Adipose tissue (tissue), 3 donors: ENCODE data around the gene WTAP. TPM values are rescaled to one million over a fixed set of nuclear protein-coding genes. Genes with fewer than 3 reads are reported as not detected.
"Not testable (repeated sequence)": the region's sequence is repeated elsewhere in the genome, so short reads cannot be mapped to it uniquely, and the experiment has no call there.

Source experiments
- H3K27ac ChIP-seq: one replicate; pipeline ENCODE4 v1.5.1; 2013; ENCODE audit warnings: low read depth, low read length
- WGBS, 3 donors: extraction: QIAGEN DNeasy Blood & Tissue Kit; methylation state at CpG; one replicate each; pipeline ENCODE4 v1.1.7; 2013; 5-methylcytosine and 5-hydroxymethylcytosine counted together
- polyA plus RNA-seq, 3 donors: library from polyadenylated mRNA; stranded (reverse); fragments of 200-250 nt; gene quantifications; one replicate each; pipeline ENCODE4 v1.2.3, GENCODE V29; 2013
- donor health status: healthy with polysubstance abuse.
- donor health status: Bipolar disorder and iron deficiency.
- donor health status: healthy.

The WTAP gene
- polyA plus RNA-seq, 3 donors = 36.9 to 99.5 (median 96.0) TPM

DNA sequence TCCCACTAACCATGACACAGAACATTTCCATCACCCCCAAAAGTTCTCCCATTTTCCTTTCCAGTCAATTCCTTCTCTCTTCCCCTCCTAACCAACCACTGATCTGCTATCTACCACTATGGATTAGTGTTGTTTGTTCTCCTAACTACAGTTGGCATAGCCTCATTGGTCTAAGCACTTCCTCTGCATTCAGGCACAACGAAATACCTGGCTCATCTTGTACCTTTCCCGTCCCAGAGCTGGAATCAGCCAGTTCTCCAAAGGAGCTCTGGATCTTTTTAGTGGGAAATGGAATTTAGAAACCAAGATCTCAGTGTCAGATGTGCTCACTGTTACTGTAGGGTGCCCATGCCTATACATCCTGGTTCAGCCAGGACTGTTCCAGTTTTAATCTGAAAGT is 4.0 kb upstream of the WTAP start:
- no peak overlapping the region for H3K27ac ChIP-seq
- WGBS, 3 donors = 87 to 98% (median 95%) methylated on average over 2 of the region's 2 CpGs

DNA sequence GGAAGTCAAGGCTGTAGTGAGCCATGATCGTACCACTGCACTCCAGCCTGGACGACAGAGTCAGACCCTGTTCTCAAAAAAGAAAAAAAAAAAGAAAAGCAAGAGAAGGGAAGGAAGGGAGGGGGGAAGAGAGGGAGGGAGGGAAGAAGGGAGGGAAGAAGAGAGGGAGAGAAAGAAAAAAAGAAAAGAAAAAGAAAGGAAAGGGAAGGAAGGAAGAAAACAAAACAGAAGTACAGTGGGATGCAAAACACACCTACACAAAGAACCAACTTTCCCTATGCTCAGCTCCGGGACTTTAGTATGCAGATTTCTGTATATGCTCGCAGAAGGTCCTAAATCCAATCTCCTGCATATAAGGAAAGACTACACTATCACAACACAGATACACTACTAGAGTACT is 2.5 kb upstream of the WTAP start:
- no peak overlapping the region for H3K27ac ChIP-seq
- 92 to 94% (median 93%) methylated on average over 4 of the region's 4 CpGs for WGBS, 3 donors

DNA sequence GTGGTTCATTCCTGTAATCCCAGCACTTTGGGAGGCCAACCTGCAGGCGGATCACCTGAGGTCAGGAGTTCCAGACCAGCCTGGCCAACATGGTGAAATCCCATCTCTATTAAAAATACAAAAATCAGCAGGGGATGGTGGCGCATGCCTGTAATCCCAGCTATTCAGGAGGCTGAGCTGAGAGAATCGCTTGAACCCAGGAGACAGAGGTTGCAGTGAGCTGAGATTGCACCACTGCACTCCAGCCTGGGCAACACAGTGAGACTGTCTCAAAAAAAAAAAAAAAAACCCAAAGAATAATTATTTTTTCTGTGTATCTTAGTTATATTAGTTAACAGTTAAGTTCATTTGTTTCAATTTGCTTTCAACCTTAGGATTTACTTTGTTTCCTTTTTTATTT is 2.1 kb upstream of the WTAP start:
- 93 to 97% (median 95%) methylated on average over 3 of the region's 3 CpGs for WGBS, 3 donors
- H3K27ac ChIP-seq = not testable (repeated sequence)

DNA sequence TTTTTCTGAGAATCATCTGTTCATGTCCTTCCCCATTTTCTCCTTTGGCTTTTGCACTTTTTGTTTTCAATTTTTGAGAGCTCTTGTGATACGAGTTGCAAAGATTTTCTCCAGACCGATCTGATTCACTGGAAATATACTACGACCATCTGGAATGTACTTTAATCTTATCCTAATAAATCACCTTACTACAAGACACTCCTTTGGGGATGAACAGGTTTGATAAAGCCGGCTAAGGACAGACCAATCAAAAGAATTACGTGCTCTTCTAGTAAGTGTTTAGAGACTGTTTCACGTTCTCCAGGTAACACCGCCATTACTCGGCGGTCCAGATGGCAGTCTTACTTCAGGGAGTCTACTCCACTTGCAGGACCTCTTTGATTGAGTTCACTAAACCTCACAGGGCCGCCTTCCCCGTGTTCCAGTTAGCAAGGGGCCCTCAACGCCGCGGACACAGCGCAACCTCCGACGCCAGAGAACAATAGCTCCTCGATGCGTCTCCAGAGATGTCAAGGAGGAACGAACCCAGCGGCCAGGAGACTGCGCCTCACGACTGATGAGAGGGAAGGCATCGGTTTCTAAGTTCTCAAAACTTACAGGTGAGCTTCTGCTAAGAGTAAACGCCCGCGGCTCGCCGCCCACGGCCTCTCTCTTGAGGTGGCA is 920 bp upstream of the WTAP start:
- WGBS, 3 donors = 1% methylated on average over 30 of the region's 30 CpGs
- peak overlapping the region; percentile 98 for H3K27ac ChIP-seq

DNA sequence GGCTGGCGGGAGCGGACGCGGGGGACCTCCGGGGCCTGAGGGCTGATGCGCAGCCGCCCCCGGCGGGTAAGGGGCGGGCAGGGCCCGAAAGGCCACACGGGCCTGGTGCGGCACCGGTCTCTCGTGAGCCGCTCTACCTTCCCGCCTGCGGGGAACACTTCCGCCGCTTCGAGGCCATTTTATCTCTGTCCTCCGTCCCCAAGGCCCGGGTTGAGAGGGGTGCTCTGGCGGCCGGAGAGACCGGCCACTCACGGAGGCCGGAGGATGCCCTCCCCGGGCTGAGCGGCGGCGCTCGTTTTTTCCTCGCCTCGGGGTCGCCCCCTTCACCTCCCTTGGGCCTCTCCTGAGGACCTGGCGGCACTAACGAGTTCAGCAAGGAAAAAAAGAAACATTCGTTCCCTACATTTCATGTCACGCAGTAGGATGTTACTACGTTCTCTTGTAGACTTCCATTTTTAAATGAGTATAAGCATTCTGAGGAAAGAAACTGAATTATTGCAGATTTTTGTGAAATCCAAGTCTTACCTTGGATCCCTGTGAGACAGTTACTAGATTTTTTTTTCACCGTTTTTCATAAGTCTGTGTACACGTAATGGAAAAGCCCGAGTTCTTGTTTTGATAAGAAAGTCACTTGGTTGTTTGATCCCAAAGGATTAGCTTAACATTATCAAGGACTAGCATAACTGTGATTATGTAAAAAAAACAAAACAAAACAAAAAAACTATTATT is 575 bp downstream of the WTAP start:
- WGBS, 3 donors = 0% methylated on average over 41 to 44 of the region's 44 CpGs
- H3K27ac ChIP-seq = peak overlapping the region; percentile 98

DNA sequence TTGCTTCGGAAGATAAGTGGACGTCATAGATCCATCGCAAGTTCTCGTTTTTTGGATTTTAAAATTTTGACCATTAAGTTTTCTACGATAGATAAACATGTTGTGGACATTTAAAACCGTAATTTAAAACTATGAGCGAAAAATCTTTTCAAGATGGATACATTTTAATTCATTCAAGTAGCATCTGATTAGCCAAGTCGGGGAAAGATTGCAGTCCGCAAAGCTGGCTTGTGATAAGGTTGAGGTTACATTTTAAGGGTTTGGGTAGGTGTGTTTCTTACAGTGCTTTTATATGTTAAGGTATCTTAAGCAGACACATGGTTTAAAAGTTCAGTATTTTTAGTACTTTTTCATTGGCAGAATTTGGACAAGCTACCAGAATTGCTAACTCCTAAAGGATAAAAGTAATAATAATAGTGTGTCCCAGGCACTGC is 1.2 kb downstream of the WTAP start:
- H3K27ac ChIP-seq = no peak overlapping the region
- WGBS, 3 donors = 1% methylated on average over 9 of the region's 9 CpGs

DNA sequence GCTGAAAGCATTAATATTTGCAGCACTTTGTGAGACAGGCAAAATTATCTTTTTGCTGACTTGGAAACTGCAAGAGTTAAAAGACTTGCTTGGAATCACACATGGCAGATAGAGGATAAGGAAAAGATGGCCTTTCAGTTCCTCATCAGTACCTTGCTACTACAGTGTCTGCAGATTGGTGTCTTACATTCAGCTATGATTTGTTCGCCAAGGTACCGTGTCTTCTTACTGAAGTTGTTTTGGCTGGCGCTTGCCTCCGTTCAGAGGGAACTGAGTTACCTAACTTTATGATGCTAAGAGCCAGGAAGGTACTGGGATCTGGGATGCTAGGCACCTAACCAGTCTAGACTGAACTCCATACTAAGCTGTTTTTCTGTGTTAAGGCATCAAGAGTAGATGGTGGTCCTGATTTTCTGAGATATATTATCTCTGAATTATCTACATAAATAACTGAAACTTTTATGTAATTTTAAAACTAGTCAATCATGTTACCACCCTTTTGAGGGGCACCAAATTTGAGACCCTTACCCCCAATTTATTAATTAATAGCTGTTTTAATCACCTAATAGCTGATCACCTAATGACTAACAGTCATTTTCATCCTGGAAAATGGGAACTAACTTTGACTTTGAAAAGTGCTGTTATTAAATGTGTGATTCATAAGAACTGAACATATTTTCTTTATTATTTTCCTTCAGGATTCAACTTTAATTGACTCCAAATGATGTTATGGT is 2.5 kb downstream of the WTAP start:
- no peak overlapping the region for H3K27ac ChIP-seq
- WGBS, 3 donors = 18 to 29% (median 28%) methylated on average over 4 of the region's 4 CpGs

DNA sequence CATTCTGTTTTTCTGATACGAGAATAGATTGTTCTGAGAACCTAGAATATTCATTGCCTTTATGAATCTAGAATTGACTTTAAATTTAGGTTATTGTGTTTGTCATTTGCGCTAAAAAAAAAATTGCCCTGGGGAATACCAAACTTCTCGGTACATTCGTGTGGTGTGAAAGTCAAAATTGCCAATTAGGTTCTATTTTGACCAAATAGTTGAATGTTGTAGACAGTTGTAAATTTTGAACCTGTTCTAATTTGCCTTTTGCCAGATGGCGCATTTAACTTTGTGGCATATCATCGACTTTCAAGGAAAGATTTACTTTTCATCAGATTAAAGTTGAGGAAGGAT is 3.0 kb downstream of the WTAP start:
- 56 to 75% (median 75%) methylated on average over 6 of the region's 6 CpGs for WGBS, 3 donors
- H3K27ac ChIP-seq = no peak overlapping the region

DNA sequence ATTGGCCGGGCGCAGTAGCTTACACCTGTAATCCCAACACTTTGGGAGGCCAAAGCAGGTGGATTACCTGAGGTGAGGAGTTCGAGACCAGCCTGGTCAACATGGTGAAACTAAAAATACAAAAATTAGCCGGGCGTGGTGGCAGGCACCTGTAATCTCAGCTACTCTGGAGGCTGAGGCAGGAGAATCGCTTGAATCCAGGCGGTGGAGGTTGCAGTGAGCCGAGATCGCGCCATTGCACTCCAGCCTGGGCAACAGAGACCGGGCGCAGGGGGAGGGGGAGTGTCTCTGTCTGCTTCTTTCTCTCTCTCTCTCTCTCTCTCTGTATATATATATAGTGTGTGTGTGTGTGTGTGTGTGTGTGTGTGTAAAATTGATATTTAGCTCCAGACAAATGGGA is 5.2 kb downstream of the WTAP start:
- H3K27ac ChIP-seq = not testable (repeated sequence)
- 89 to 94% (median 92%) methylated on average over 12 of the region's 12 CpGs for WGBS, 3 donors

DNA sequence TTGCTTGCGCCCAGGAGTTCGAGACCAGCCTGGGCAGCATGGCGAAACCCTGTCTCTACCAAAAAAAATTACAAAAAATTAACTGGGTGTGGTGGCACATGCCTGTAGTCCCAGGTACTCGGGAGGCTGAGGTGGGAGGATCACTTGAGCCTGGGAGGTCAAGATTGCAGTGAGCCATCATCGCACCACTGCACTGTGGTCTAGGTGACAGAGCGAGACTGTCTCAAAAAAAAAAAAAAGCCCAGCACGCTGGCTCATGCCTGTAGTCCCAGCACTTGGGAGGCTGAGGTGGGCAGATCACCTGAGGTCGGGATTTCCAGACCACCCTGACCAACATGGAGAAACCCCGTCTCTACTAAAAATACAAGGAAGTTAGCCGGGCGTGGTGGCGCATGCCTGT is 6.1 kb downstream of the WTAP start:
- H3K27ac ChIP-seq = not testable (repeated sequence)
- WGBS, 3 donors = 90 to 96% (median 93%) methylated on average over 12 of the region's 12 CpGs

DNA sequence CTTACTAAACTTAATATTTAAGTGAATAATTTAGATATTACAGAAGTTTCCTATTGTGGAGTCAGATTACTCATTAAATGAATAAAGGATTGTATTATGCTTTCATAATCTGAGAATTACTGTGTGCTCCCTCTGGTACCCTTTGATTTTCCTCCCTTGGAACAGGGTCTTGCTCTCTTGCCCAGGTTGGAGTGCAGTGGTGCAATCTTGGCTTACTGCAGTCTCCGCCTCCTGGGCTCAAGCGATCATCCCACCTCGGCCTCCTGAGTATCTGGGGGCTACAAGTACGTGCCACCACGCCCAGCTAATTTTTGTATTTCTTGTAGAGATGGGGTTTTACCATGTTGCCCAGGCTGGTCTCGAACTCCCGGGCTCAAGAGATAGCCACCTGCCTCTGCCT is 9.6 kb downstream of the WTAP start:
- H3K27ac ChIP-seq = no peak overlapping the region
- WGBS, 3 donors = 83 to 96% (median 92%) methylated on average over 7 of the region's 7 CpGs

DNA sequence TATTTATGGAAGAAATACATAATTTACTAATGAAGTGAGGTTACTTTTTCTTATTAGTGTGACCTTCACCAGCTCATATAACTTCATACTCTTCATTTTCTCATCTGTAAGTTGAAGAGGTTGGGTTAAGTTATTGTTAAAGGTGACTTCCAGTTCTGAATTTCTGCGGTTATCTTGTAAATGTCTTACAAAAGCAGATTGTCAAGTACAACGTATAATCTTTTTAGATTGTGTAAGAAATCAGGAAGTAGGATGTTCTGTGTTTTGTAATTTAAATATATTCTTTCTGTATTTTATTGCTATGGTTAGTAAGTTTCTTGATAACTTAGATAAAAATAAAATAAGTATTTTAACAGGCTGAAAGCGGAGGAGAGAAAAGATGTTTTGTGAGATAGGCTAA is 12.0 kb downstream of the WTAP start:
- 51 to 58% (median 56%) methylated on average over 3 of the region's 3 CpGs for WGBS, 3 donors
- no peak overlapping the region for H3K27ac ChIP-seq

DNA sequence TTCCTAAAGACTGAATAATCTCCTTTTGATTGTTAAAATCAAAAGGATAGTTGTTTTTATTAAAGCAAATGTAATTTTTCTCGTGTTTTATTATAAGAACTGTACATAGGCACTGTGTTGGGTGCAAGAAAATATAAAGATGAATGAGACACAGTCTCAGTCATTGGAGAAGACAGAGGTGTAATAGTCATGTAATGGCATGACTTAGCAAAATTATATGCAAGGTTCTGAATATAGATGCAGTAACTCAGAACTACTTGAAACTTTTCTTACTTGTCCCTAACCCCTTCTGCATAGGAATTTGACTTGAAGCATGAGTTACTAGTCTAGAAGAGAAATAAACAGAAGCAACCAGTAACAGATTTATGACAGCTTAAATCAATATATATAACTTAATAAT is 14.9 kb downstream of the WTAP start:
- 73 to 91% (median 81%) methylated on average over 1 of the region's 1 CpG for WGBS, 3 donors
- no peak overlapping the region for H3K27ac ChIP-seq

DNA sequence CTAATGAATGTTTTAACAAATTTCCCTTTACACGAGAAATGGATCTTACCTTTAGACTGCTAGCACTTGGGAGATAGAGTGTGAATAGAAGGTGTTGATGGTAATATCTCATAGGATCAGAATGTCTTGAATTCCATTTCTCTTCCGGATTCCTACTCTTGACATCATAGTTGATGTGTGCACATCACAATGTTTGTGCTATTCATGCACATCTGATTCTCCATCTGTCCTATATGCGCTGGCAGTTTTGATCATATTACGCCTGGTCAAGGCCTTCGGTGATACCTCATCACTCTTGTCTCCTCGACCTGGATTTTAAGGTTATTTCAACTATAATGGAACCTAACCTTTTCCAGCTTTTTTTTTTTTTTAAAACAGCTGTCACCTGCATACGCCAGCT is 17.8 kb downstream of the WTAP start:
- 83 to 87% (median 83%) methylated on average over 7 of the region's 7 CpGs for WGBS, 3 donors
- no peak overlapping the region for H3K27ac ChIP-seq

DNA sequence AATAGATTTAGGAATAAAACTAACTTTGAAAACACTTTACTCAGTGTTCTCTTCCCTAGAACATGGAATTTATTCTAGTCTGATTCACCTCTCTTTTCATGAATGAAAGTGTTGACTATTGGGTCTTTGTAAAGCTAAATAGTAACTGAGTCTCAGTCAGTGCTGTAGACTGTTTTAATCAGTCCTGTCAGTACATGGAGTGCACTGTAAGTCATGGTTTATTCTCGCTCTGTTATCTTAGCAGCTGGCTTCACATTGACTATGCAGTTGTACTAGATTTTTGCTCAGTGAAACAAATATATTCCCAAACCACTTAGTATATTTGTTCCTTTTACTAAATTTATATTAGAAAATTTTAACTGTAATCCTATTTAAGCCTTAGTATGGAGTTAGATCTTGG is 19.5 kb downstream of the WTAP start:
- WGBS, 3 donors = 76 to 91% (median 91%) methylated on average over 1 of the region's 1 CpG
- H3K27ac ChIP-seq = no peak overlapping the region

DNA sequence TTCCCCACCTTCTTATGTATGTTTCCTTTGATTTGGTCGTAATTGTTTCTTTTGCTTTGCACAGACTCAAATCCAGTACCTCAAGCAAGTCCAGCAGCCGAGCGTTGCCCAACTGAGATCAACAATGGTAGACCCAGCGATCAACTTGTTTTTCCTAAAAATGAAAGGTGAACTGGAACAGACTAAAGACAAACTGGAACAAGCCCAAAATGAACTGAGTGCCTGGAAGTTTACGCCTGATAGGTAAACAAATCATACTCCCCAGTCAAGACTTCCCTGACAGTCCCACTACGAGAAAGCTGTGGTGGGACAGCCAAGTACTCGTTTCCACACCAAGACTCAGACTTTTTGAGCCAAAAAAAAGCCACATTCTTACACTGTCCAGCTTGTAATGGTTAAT is 20.8 kb downstream of the WTAP start:
- WGBS, 3 donors = 76 to 88% (median 85%) methylated on average over 7 of the region's 7 CpGs
- H3K27ac ChIP-seq = not testable (repeated sequence)

DNA sequence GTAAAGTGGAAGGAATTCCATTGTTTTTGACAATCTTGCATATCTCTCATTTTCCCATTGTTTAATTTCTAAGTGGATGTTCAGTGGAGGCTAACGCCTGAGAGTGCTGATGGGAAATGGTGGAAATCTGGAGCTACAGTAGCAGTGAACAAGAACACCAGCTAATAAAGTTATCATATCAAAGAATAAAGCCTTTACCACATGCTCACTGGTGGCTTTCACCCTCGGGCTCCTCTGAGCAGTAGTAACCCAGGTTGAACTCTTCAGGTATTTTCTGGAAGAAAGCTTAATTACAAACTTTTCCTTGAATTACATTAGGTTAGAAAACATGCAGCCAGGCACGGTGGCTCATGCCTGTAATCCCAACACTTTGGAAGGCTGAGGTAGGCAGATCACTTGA is 24.1 kb downstream of the WTAP start:
- H3K27ac ChIP-seq = no peak overlapping the region
- 82 to 86% (median 86%) methylated on average over 3 of the region's 3 CpGs for WGBS, 3 donors

DNA sequence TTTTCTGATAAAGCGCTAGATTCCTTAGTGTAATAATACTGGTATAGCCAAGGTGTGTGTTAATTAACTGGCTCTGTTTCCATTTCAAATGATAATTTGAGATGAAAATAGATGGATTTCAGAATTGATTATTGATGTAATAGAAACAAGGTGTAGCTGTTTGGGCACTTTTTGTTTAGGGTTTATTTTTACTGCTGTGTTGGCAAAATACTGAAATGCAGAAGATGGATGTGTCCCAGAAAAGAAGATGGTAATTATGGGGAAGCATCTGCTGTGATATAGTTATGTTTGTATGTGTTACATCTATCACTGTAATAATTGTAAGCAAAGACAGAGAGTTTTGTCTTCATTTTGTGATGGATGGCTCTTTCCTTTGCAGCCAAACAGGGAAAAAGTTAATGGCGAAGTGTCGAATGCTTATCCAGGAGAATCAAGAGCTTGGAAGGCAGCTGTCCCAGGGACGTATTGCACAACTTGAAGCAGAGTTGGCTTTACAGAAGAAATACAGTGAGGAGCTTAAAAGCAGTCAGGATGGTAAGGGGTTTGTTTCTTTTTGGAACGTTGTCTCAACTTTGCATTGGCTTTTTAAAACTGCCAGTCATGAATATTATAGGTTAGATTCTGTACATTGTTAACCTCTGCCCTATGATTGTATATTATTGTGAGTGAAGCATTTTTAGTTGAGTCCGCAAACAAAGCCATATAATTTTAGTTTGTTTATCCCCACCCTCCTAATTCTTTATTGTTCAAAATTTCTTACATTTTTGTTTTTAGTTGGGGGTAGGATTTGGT is 26.0 kb downstream of the WTAP start:
- 75 to 83% (median 82%) methylated on average over 6 of the region's 6 CpGs for WGBS, 3 donors

DNA sequence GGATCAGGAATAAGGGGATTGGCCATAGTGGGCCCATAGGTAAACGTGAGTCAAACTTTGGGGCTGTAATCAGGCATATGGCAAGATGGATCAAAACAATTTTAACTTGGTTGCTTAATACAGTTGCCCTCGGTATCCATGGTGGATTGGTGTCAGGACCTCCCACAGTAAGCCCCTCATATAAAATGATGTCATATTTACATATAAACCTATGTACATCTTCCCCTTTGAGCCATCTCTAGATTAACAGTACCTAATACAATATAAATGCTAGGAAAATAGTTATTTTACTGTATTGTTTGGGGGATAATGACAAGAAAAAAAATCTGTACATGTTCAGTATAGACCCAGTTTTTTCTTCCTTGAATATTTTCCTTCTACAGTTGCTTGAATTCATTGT is 27.1 kb downstream of the WTAP start:
- WGBS, 3 donors = 83 to 92% (median 84%) methylated on average over 2 of the region's 2 CpGs
- H3K27ac ChIP-seq = no peak overlapping the region

More for the DNA sequence above, 26.0 kb downstream of the WTAP start:
- H3K27ac ChIP-seq = no peak overlapping the region
